HEK293 (cell line): ENCODE measurements around the gene BMP10.

Experiments
- CTCF ChIA-PET: fragments of 350-600 bp; formaldehyde crosslinking; extraction: SDS; loops from one replicate; lab custom pipeline; 2021; ENCODE audit warnings: antibody characterized with exemption; lab: Yijun Ruan, JAX
- POLR2A ChIA-PET: fragments of 300-600 bp; formaldehyde crosslinking; extraction: SDS; loops from one replicate; lab custom pipeline; 2020; ENCODE audit warnings: antibody characterized with exemption, inconsistent platforms; lab: Yijun Ruan, JAX
- H3K27ac ChIP-seq: fragments of 200-500 bp; sonication (Bioruptor generic); 2 replicates; pipeline ENCODE4 v1.5.1; 2014; ENCODE audit warnings: low read depth, low read length, control low read depth, inconsistent platforms; ENCODE audit errors: extremely low read depth
- H3K36me3 ChIP-seq, 2 experiments: fragments of 200-500 bp in 1 of 2; sonication (Bioruptor generic) in 1 of 2; 1 replicate in 1 of 2; 2 replicates in 1 of 2; pipeline ENCODE4 v1.5.1; 2014 to 2017; ENCODE audit warnings: inconsistent platforms in 2 of 2, low read length in 2 of 2; ENCODE audit not compliant: control insufficient read depth in 2 of 2, insufficient read depth in 1 of 2
- H3K4me1 ChIP-seq: fragments of 200-500 bp; sonication (Bioruptor generic); 2 replicates; pipeline ENCODE4 v1.5.1; 2014; ENCODE audit warnings: mild to moderate bottlenecking, low read length, inconsistent platforms; ENCODE audit not compliant: control insufficient read depth, insufficient read depth
- H3K4me3 ChIP-seq: 2 replicates; pipeline ENCODE4 v1.5.1; 2011; ENCODE audit warnings: low read depth, mild to moderate bottlenecking, control low read depth, low read length, moderate library complexity
- H3K9me3 ChIP-seq: fragments of 200-500 bp; sonication (Bioruptor generic); 2 replicates; pipeline ENCODE4 v1.5.1; 2014; ENCODE audit warnings: low read depth, low read length, inconsistent platforms; ENCODE audit not compliant: control insufficient read depth, insufficient read depth
- GFI1B ChIP-seq: fragments of 450-650 bp; formaldehyde crosslinking; IDR thresholded peaks from 2 replicates; pipeline ENCODE4 v1.5.1; 2016; ENCODE audit warnings: missing biosample characterization, missing genetic modification characterization
- GLI2 ChIP-seq: fragments of 450-650 bp; formaldehyde crosslinking; IDR thresholded peaks from 2 replicates; pipeline ENCODE4; 2017; ENCODE audit warnings: missing biosample characterization, missing genetic modification characterization, low read depth, borderline replicate concordance
- IKZF3 ChIP-seq: fragments of 450-650 bp; IDR thresholded peaks from 2 replicates; pipeline ENCODE4 v1.5.0; 2018; ENCODE audit warnings: missing biosample characterization, mild to moderate bottlenecking, missing genetic modification characterization, moderate library complexity
- REPIN1 ChIP-seq: fragments of 450-650 bp; formaldehyde crosslinking; IDR thresholded peaks from 2 replicates; pipeline ENCODE4 v1.5.1; 2017; ENCODE audit warnings: missing biosample characterization, missing genetic modification characterization, low read depth
- SETDB1 ChIP-seq: IDR thresholded peaks from one replicate; pipeline ENCODE4 v1.6.1; 2017; ENCODE audit warnings: mild to moderate bottlenecking, low read length, moderate library complexity, mixed read lengths; ENCODE audit not compliant: insufficient read length
- SP3 ChIP-seq: fragments of 450-650 bp; formaldehyde crosslinking; IDR thresholded peaks from 2 replicates; pipeline ENCODE4 v1.5.1; 2016; ENCODE audit warnings: missing biosample characterization, missing genetic modification characterization
- ZFHX2 ChIP-seq: fragments of 450-650 bp; formaldehyde crosslinking; conservative IDR thresholded peaks from 2 replicates; pipeline ENCODE4 v1.5.1; 2016; ENCODE audit warnings: missing biosample characterization, missing genetic modification characterization
- ZNF140 ChIP-seq: fragments of 450-650 bp; formaldehyde crosslinking; IDR thresholded peaks from 2 replicates; pipeline ENCODE4 v1.5.1; 2016; ENCODE audit warnings: missing biosample characterization, missing genetic modification characterization
- ZNF146 ChIP-seq: fragments of 450-650 bp; formaldehyde crosslinking; IDR thresholded peaks from 2 replicates; pipeline ENCODE4 v1.5.1; 2016; ENCODE audit warnings: missing biosample characterization, missing genetic modification characterization
- ZNF274 ChIP-seq, 2 experiments: fragments of 200-500 bp in 1 of 2; fragments of 450-650 bp in 1 of 2; sonication (Bioruptor generic) in 1 of 2; formaldehyde crosslinking in 1 of 2; IDR thresholded peaks; 2 replicates each; pipeline versions ENCODE4 v1.5.1 to v1.6.1; 2014 to 2016; ENCODE audit warnings: borderline replicate concordance in 1 of 2, inconsistent platforms in 1 of 2, low read length in 1 of 2, missing biosample characterization in 1 of 2, missing genetic modification characterization in 1 of 2
- ZNF324 ChIP-seq: fragments of 450-650 bp; formaldehyde crosslinking; IDR thresholded peaks from 2 replicates; pipeline ENCODE4 v1.5.1; 2016; ENCODE audit warnings: missing biosample characterization, missing genetic modification characterization
- ZNF341 ChIP-seq: fragments of 450-650 bp; formaldehyde crosslinking; IDR thresholded peaks from 2 replicates; pipeline ENCODE4; 2016; ENCODE audit warnings: low read depth, missing biosample characterization, missing genetic modification characterization
- ZNF473 ChIP-seq: fragments of 450-650 bp; formaldehyde crosslinking; IDR thresholded peaks from 2 replicates; pipeline ENCODE4 v1.5.1; 2017; ENCODE audit warnings: missing biosample characterization, missing genetic modification characterization
- ZNF529 ChIP-seq: fragments of 450-650 bp; formaldehyde crosslinking; IDR thresholded peaks from 2 replicates; pipeline ENCODE4 v1.5.1; 2017; ENCODE audit warnings: missing genetic modification characterization, missing biosample characterization; ENCODE audit not compliant: insufficient replicate concordance
- ZNF548 ChIP-seq: fragments of 450-650 bp; formaldehyde crosslinking; IDR thresholded peaks from 2 replicates; pipeline ENCODE4 v1.5.1; 2016; ENCODE audit warnings: missing biosample characterization, missing genetic modification characterization
- ZNF560 ChIP-seq: fragments of 450-650 bp; formaldehyde crosslinking; IDR thresholded peaks from 2 replicates; pipeline ENCODE4 v1.5.1; 2017; ENCODE audit warnings: missing biosample characterization, missing genetic modification characterization, borderline replicate concordance
- ZNF571 ChIP-seq: fragments of 450-650 bp; formaldehyde crosslinking; IDR thresholded peaks from 2 replicates; pipeline ENCODE4 v1.5.0; 2017; ENCODE audit warnings: missing biosample characterization, missing genetic modification characterization
- ZNF585B ChIP-seq: fragments of 450-650 bp; formaldehyde crosslinking; IDR thresholded peaks from 2 replicates; pipeline ENCODE4 v1.5.1; 2016; ENCODE audit warnings: missing biosample characterization, missing genetic modification characterization
- ZNF624 ChIP-seq: fragments of 450-650 bp; formaldehyde crosslinking; IDR thresholded peaks from 2 replicates; pipeline ENCODE4 v1.5.1; 2017; ENCODE audit warnings: missing biosample characterization, missing genetic modification characterization
- ZNF660 ChIP-seq: fragments of 450-650 bp; IDR thresholded peaks from 2 replicates; pipeline ENCODE4 v1.5.1; 2018; ENCODE audit warnings: missing biosample characterization, mild to moderate bottlenecking, missing genetic modification characterization
- ZNF664 ChIP-seq: fragments of 450-650 bp; formaldehyde crosslinking; IDR thresholded peaks from 2 replicates; pipeline ENCODE4 v1.5.1; 2016; ENCODE audit warnings: missing biosample characterization, missing genetic modification characterization
- ZNF670 ChIP-seq: fragments of 450-650 bp; formaldehyde crosslinking; IDR thresholded peaks from 2 replicates; pipeline ENCODE4 v1.5.1; 2016; ENCODE audit warnings: missing biosample characterization, missing genetic modification characterization, low read depth
- ZNF791 ChIP-seq: fragments of 450-650 bp; formaldehyde crosslinking; IDR thresholded peaks from 2 replicates; pipeline ENCODE4 v1.5.1; 2016; ENCODE audit warnings: missing biosample characterization, missing genetic modification characterization
- ZSCAN23 ChIP-seq: fragments of 450-650 bp; formaldehyde crosslinking; IDR thresholded peaks from 2 replicates; pipeline ENCODE4 v1.5.1; 2016; ENCODE audit warnings: missing biosample characterization, missing genetic modification characterization
- TF ChIP-seq, protein P1 (sequence below): fragments of 450-650 bp; formaldehyde crosslinking; IDR thresholded peaks from 2 replicates; pipeline ENCODE4 v1.5.1; 2016; ENCODE audit warnings: missing biosample characterization, missing genetic modification characterization
- TF ChIP-seq, protein P2 (sequence below): fragments of 450-650 bp; formaldehyde crosslinking; IDR thresholded peaks from 2 replicates; pipeline ENCODE4 v1.5.1; 2016; ENCODE audit warnings: missing biosample characterization, missing genetic modification characterization
- TF ChIP-seq, protein P3 (sequence below): fragments of 450-650 bp; formaldehyde crosslinking; IDR thresholded peaks from 2 replicates; pipeline ENCODE4 v1.5.1; 2016; ENCODE audit warnings: missing biosample characterization, missing genetic modification characterization

BMP10 gene

DNA sequence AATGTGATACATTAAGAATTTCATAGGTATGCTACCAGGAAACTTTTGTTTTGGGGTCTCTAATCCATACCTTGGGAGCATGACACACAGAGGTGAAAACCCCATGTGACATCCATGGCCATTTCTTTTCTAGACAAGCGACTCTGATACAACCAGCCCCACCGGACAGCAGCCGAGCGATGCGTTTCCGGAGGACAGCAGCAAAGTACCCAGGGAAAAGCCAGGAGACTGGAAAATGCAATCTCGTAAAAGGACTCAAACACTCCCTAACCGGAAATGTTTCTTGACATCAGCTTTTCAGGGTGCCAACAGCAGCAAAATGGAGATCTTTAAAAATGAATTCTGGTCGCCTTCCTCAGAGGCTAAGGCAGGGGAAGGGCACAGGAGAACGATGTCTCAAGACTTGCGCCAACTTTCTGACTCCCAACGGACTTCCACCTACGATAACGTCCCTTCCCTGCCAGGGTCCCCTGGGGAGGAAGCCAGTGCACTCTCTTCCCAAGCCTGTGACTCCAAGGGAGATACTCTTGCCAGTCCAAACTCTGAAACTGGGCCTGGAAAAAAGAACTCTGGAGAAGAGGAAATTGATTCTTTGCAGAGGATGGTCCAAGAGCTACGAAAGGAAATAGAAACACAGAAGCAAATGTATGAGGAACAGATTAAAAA is 48.9 kb downstream of the BMP10 start:
- Histone ChIP-seq H3K36me3 (no peaks in the 10 kb centered on the region), H3K4me1 (no peaks in the 10 kb centered on the region), H3K9me3 (no peaks in the 10 kb centered on the region), H3K27ac (no peak overlapping the region), H3K4me3 (no peak overlapping the region)
- ChIA-PET CTCF (interaction anchor here (0.6 to 1.5 kb wide), 4 partner anchors 14 to 176 kb away, joined by 3 to 6 read pairs (median 3); no protein-coding TSS in a partner anchor), POLR2A (no interaction called here)
- TF ChIP-seq ZNF571 (tag by site-specific recombination) (no peak), ZNF473 (tag by site-specific recombination) (no peak), IKZF3 (tag by site-specific recombination) (no peak), ZNF324 (tag by site-specific recombination) (no peak), ZNF560 (no peak), ZNF529 (tag by site-specific recombination) (no peak), ZNF585B (no peak), ZNF548 (tag by site-specific recombination) (no peak), ZNF791 (tag by site-specific recombination) (no peak), ZNF660 (tag by site-specific recombination) (no peak), ZSCAN23 (no peak), ZNF341 (tag by site-specific recombination) (no peak), ZFHX2 (tag by site-specific recombination) (no peak), ZNF664 (tag by site-specific recombination) (no peak), REPIN1 (no peak), SP3 (tag by site-specific recombination) (no peak), SETDB1 (no peak), ZNF670 (tag by site-specific recombination) (no peak), ZNF274 (IDR thresholded peaks at IDR 0.05; ENCODE audit: low read length) (no peak), ZNF274 (tag by site-specific recombination; IDR thresholded peaks at IDR 0.05; ENCODE audit: borderline replicate concordance) (no peak)
- TF ChIP-seq, protein P1, sequence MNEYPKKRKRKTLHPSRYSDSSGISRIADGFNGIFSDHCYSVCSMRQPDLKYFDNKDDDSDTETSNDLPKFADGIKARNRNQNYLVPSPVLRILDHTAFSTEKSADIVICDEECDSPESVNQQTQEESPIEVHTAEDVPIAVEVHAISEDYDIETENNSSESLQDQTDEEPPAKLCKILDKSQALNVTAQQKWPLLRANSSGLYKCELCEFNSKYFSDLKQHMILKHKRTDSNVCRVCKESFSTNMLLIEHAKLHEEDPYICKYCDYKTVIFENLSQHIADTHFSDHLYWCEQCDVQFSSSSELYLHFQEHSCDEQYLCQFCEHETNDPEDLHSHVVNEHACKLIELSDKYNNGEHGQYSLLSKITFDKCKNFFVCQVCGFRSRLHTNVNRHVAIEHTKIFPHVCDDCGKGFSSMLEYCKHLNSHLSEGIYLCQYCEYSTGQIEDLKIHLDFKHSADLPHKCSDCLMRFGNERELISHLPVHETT = no peak

DNA sequence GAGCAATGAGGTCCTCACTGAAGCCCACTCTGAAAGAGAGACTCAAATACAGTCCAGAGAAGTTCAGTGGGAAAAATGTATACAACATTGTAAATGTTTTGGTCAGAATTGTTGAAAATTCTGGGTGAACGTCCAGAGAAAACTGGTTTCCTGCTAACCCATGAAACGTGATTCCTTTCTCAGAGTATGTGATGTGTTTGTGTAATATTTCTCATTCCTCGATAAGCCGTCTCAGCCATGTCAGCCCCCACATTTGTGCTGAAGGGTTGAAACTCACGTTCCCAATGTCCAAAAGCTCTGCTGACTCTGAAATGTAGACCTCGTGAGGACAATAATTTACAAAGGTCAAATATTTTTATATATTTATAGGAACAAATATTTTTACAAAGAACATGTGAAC is 51.6 kb downstream of the BMP10 start:
- H3K9me3 ChIP-seq = no peaks in the 10 kb centered on the region
- H3K36me3 ChIP-seq = no peaks in the 10 kb centered on the region
- no peak overlapping the region for H3K4me3 ChIP-seq
- H3K27ac ChIP-seq = no peak overlapping the region
- CTCF ChIA-PET = interaction anchor here (0.7 to 0.9 kb wide), 2 partner anchors 11 to 356 kb away, joined by 3 to 5 read pairs; no protein-coding TSS in a partner anchor
- TF ChIP-seq, protein P2, sequence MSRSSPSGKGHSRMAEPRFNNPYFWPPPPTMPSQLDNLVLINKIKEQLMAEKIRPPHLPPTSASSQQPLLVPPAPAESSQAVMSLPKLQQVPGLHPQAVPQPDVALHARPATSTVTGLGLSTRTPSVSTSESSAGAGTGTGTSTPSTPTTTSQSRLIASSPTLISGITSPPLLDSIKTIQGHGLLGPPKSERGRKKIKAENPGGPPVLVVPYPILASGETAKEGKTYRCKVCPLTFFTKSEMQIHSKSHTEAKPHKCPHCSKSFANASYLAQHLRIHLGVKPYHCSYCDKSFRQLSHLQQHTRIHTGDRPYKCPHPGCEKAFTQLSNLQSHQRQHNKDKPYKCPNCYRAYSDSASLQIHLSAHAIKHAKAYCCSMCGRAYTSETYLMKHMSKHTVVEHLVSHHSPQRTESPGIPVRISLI (tag by site-specific recombination) = no peak
- TF ChIP-seq, protein P3, sequence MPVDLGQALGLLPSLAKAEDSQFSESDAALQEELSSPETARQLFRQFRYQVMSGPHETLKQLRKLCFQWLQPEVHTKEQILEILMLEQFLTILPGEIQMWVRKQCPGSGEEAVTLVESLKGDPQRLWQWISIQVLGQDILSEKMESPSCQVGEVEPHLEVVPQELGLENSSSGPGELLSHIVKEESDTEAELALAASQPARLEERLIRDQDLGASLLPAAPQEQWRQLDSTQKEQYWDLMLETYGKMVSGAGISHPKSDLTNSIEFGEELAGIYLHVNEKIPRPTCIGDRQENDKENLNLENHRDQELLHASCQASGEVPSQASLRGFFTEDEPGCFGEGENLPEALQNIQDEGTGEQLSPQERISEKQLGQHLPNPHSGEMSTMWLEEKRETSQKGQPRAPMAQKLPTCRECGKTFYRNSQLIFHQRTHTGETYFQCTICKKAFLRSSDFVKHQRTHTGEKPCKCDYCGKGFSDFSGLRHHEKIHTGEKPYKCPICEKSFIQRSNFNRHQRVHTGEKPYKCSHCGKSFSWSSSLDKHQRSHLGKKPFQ = no peak
- no peak for TF ChIP-seq GFI1B (tag by site-specific recombination)
- TF ChIP-seq GLI2 (tag by site-specific recombination) = no peak
- TF ChIP-seq ZNF624 (tag by site-specific recombination) = no peak
- TF ChIP-seq ZNF146 (tag by site-specific recombination) = no peak
- no peak for TF ChIP-seq ZNF140 (tag by site-specific recombination)
- no peak for TF ChIP-seq ZNF670 (tag by site-specific recombination)
- TF ChIP-seq, all 188 proteins: peak for 0
- POLR2A ChIA-PET = no interaction called here
- no peaks in the 10 kb centered on the region for H3K4me1 ChIP-seq
